Colonic mucosa (tissue), 4 donors: ENCODE results near the gene KRTAP4-1. TPM values are rescaled to one million over a fixed set of nuclear protein-coding genes. Genes with fewer than 3 reads are reported as not detected.
"Not testable (repeated sequence)": the region's sequence is repeated elsewhere in the genome, so short reads cannot be mapped to it uniquely, and the experiment has no call there.

Experiments
- DNase-seq: peaks from one replicate; pipeline ENCODE4 v3.0.0-alpha.2; 2020
- H3K27ac ChIP-seq: fragments of 200-600 bp; one replicate; pipeline ENCODE4 v1.8.0; 2021
- H3K27me3 ChIP-seq: fragments of 200-600 bp; one replicate; pipeline ENCODE4 v1.8.0; 2021
- H3K36me3 ChIP-seq: fragments of 200-600 bp; one replicate; pipeline ENCODE4 v1.8.0; 2021
- H3K4me1 ChIP-seq: fragments of 200-600 bp; one replicate; pipeline ENCODE4 v1.8.0; 2021; ENCODE audit warnings: mild to moderate bottlenecking
- H3K4me3 ChIP-seq: fragments of 200-600 bp; one replicate; pipeline ENCODE4 v1.8.0; 2021
- H3K9ac ChIP-seq, 2 donors: one replicate each; pipeline ENCODE4 v1.7.0; 2013; ENCODE audit warnings: control low read depth in 2 of 2, low read depth in 2 of 2, low read length in 2 of 2
- H3K9me3 ChIP-seq: fragments of 200-600 bp; one replicate; pipeline ENCODE4 v1.8.0; 2021
- intact Hi-C: fragments of 100-400 bp; cut with DNase I; formaldehyde crosslinking; loops from one replicate; pipeline ENCODE4 v1.14.1; 2022
- total RNA-seq, 2 donors: library from RNA; stranded (reverse); fragmentation: NEBNext Ultra II Directional in 1 of 2; extraction: Animal tissue kit (Norgen Biotek cat#: 25700) in 1 of 2; gene quantifications; one replicate each; pipeline ENCODE4 v1.2.1, GENCODE V29; 2021
- TF ChIP-seq, protein P1 (sequence below): fragments of 200-600 bp; IDR thresholded peaks from one replicate; pipeline ENCODE4 v1.8.0; 2022; ENCODE audit warnings: antibody characterized with exemption, mild to moderate bottlenecking
- donor health status: healthy.
- donor health status: DM: no; HTN: no; CAD: no.
- donor health status: DM: no; HTN: no; CAD: no.

The KRTAP4-1 gene
- under 1 TPM in 1 of 2 donors, not detected in 1; 0.53 TPM for total RNA-seq

GRCh38 chr17:41184480-41184961 is at the start of gene KRTAP4-1:
Gene KRTAP4-1 (minus strand): TSS chr17:41184911. CDS start chr17:41184854, 57 bp downstream.
- H3K9ac ChIP-seq = no peak within 1 kb of the TSS
- H3K27ac ChIP-seq = no peak within 1 kb of the TSS
- DNase-seq = no peak
- H3K4me3 ChIP-seq = no peak within 1 kb of the TSS
- TF ChIP-seq, protein P1, sequence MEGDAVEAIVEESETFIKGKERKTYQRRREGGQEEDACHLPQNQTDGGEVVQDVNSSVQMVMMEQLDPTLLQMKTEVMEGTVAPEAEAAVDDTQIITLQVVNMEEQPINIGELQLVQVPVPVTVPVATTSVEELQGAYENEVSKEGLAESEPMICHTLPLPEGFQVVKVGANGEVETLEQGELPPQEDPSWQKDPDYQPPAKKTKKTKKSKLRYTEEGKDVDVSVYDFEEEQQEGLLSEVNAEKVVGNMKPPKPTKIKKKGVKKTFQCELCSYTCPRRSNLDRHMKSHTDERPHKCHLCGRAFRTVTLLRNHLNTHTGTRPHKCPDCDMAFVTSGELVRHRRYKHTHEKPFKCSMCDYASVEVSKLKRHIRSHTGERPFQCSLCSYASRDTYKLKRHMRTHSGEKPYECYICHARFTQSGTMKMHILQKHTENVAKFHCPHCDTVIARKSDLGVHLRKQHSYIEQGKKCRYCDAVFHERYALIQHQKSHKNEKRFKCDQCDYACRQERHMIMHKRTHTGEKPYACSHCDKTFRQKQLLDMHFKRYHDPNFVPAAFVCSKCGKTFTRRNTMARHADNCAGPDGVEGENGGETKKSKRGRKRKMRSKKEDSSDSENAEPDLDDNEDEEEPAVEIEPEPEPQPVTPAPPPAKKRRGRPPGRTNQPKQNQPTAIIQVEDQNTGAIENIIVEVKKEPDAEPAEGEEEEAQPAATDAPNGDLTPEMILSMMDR = no peak
- intact Hi-C loops = no loop called here
- H3K27me3 ChIP-seq = no peaks in the 10 kb centered on the region
- H3K9me3 ChIP-seq = no peaks in the 10 kb centered on the region
- no peaks in the 10 kb centered on the region for H3K4me1 ChIP-seq
- no peaks in the 10 kb centered on the region for H3K36me3 ChIP-seq

DNA sequence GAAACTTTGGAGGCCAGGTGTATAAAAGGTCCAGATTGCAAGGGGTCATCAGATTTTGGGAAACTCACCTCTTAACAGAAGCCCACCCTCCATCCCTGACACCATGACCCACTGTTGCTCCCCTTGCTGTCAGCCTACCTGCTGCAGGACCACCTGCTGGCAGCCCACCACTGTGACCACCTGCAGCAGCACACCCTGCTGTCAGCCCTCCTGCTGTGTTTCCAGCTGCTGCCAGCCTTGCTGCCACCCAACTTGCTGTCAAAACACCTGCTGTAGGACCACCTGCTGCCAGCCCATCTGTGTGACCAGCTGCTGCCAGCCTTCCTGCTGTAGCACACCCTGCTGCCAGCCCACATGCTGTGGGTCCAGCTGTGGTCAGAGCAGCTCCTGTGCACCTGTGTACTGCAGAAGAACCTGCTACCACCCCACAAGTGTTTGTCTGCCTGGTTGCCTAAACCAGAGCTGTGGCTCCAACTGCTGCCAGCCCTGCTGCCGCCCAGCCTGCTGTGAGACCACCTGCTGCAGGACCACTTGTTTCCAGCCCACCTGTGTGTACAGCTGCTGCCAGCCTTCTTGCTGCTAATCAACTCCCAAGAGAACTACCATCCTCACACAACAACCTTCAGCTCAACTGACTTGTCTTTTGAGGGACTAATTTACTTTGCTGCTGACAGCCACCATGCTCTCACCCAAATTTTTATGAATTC is 47.8 kb upstream of the KRTAP4-1 start, which contains the start of gene KRTAP9-3:
TSS of gene KRTAP9-3 (plus strand) at position 51 of the 707 bp plus-strand sequence. CDS start at position 104, 53 bp downstream.
- H3K4me3 ChIP-seq, H3K9ac ChIP-seq, DNase-seq: not testable (repeated sequence)

DNA sequence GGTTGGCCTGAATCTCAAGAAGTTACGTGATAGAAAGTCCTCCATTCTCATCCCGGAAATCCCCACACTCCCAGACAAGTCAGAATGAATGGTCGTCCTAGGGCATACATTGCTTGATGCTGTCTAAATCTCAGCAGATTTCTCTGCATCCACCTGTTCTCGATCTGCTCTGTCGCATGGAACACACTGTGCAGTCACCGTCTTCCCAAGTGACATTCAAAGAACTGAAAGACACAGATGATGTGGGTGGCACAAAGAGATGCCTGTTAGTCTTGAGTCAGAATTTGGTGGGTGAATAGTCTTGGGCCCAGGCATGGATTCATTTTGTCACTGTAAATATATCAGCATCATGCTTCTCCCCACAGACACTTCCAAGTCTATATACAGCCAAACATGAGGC is 47.0 kb upstream of the KRTAP4-1 start:
- H3K27me3 ChIP-seq = no peaks in the 10 kb centered on the region
- H3K9ac ChIP-seq = no peak overlapping the region
- TF ChIP-seq, protein P1 = no peak
- DNase-seq = no peak
- H3K4me3 ChIP-seq = no peak overlapping the region
- no peaks in the 10 kb centered on the region for H3K9me3 ChIP-seq
- intact Hi-C loops = no loop called here
- no peaks in the 10 kb centered on the region for H3K36me3 ChIP-seq
- no peaks in the 10 kb centered on the region for H3K4me1 ChIP-seq
- H3K27ac ChIP-seq = no peak overlapping the region

More for the DNA sequence above, 47.8 kb upstream of the KRTAP4-1 start, which contains the start of gene KRTAP9-3:
- intact Hi-C loops, H3K27ac ChIP-seq, H3K4me1 ChIP-seq, H3K9me3 ChIP-seq, H3K27me3 ChIP-seq, H3K36me3 ChIP-seq: not testable (repeated sequence)

DNA sequence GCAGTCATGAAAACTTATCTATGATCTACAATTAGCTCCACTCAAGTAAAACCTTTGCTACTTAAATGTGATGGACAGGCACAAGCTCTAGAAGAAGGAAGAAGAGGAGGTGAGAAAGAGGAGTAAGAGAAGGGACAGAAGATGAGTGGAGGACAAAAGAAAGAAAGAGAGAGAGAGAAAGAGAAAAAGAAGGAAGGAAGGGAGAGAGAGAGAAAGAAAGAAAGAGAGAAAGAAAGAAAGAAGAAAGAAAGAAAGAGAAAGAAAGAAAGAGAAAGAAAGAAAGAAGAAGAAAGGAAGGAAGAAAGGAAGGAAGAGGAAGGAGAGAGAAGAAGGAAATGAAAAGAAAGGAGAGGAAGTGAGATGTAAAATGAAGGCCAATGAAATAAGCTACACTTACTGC is 45.4 kb upstream of the KRTAP4-1 start:
- DNase-seq = no peak
- Histone ChIP-seq H3K4me3 (no peak overlapping the region), H3K36me3 (no peaks in the 10 kb centered on the region), H3K27ac (no peak overlapping the region), H3K9ac (no peak overlapping the region), H3K4me1 (no peaks in the 10 kb centered on the region), H3K27me3 (no peaks in the 10 kb centered on the region), H3K9me3 (no peaks in the 10 kb centered on the region)
- TF ChIP-seq, protein P1 = no peak
- intact Hi-C loops = no loop called here

GRCh38 chr17:41226598-41227095 is 41.9 kb upstream of the KRTAP4-1 start, which contains the start of gene KRTAP9-2:
Gene KRTAP9-2 (plus strand): TSS chr17:41226648. CDS start chr17:41226655, 7 bp downstream.
- H3K36me3 ChIP-seq, intact Hi-C loops, H3K4me3 ChIP-seq, H3K9me3 ChIP-seq, H3K9ac ChIP-seq, DNase-seq, H3K27ac ChIP-seq, H3K27me3 ChIP-seq, H3K4me1 ChIP-seq: not testable (repeated sequence)

DNA sequence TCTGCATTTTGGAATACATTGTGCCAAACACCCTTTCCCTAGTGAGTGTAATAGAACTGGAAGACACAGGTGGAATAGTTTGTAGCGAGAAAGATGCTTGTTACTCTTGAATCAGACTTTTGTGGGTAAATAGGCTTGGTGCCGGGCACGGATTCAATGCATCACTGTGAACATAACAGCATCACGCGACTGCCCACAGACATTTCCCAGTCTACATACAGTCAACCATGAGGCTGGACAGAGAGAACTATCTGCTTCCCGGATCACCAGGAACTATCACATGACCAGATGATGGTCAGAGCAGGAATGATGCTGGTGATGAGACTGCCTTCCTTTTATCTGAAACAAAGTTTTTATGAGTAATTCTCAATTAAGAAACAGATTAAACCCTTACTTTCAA is 41.3 kb upstream of the KRTAP4-1 start:
- intact Hi-C loops = no loop called here

More for the DNA sequence above, 41.3 kb upstream of the KRTAP4-1 start:
- no peak for DNase-seq
- H3K36me3 ChIP-seq = no peaks in the 10 kb centered on the region
- no peak overlapping the region for H3K4me3 ChIP-seq
- no peak overlapping the region for H3K27ac ChIP-seq
- H3K27me3 ChIP-seq = no peaks in the 10 kb centered on the region
- TF ChIP-seq, protein P1 = no peak
- no peak overlapping the region for H3K9ac ChIP-seq
- no peaks in the 10 kb centered on the region for H3K9me3 ChIP-seq
- no peaks in the 10 kb centered on the region for H3K4me1 ChIP-seq
